ENCODE results near the gene SLC23A2. TPM values are rescaled to one million over a fixed set of nuclear protein-coding genes. Genes with fewer than 3 reads are reported as not detected.
A peak's percentile ranks its signal among the peaks of the same experiment; 100 is the strongest.
"Not testable (repeated sequence)": the region's sequence is repeated elsewhere in the genome, so short reads cannot be mapped to it uniquely, and the experiment has no call there.

The SLC23A2 gene
- total RNA-seq, 8 experiments from 2014 or later: 7.4 to 35.3 (median 15.4) TPM

GRCh38 chr20:5030348-5031205 is 29.3 kb upstream of the SLC23A2 start:
- ATAC-seq (replicated peaks in 6 of 8): no peak
- 62 to 89% (median 77%) methylated on average over 2 to 7 of the region's 10 CpGs; no CpG with 5 or more reads in 1 of the 10 experiments for WGBS, 10 experiments
- H3K4me1 ChIP-seq (replicated peaks in 1 of 2): no peaks in the 10 kb centered on the region
- in situ Hi-C loops (cut with MboI; ENCODE audit: low pct_unique_long_range_greater_than_20kb in 2 of 9, low sequenced_read_pairs in 9 of 9, unreplicated experiment in 9 of 9): no loop called here
- H3K4me3 ChIP-seq: no peak overlapping the region
- H3K27ac ChIP-seq: no peak overlapping the region

GRCh38 chr20:5028258-5029059 is 27.1 kb upstream of the SLC23A2 start:
- ATAC-seq (replicated peaks in 6 of 8); H3K27ac ChIP-seq; H3K4me1 ChIP-seq (replicated peaks in 1 of 2); in situ Hi-C loops (cut with MboI; ENCODE audit: low pct_unique_long_range_greater_than_20kb in 2 of 9, low sequenced_read_pairs in 9 of 9, unreplicated experiment in 9 of 9); H3K4me3 ChIP-seq: not testable (repeated sequence)
- 80 to 100% (median 94%) methylated on average over 1 to 2 of the region's 4 CpGs; no CpG with 5 or more reads in 3 of the 10 experiments for WGBS, 10 experiments

- no peak overlapping the region for H3K4me3 ChIP-seq
- in situ Hi-C loops (cut with MboI; ENCODE audit: low pct_unique_long_range_greater_than_20kb in 2 of 9, low sequenced_read_pairs in 9 of 9, unreplicated experiment in 9 of 9): no loop called here
- no peak for ATAC-seq (replicated peaks in 6 of 8)
- 84 to 100% (median 96%) methylated on average over 1 to 4 of the region's 4 CpGs; no CpG with 5 or more reads in 4 of the 10 experiments for WGBS, 10 experiments
- H3K27ac ChIP-seq: no peak overlapping the region
- H3K4me1 ChIP-seq (replicated peaks in 1 of 2): no peaks in the 10 kb centered on the region
These were observed 23.7 kb upstream of the SLC23A2 start for GRCh38 chr20:5024982-5025381.

- Histone ChIP-seq H3K27ac (no peak overlapping the region), H3K4me1 (replicated peaks in 1 of 2) (no peaks in the 10 kb centered on the region), H3K4me3 (no peak overlapping the region)
- 54 to 100% (median 96%) methylated on average over 1 to 6 of the region's 6 CpGs for WGBS, 10 experiments
- in situ Hi-C loops (cut with MboI; ENCODE audit: low pct_unique_long_range_greater_than_20kb in 2 of 9, low sequenced_read_pairs in 9 of 9, unreplicated experiment in 9 of 9): no loop called here
- ATAC-seq (replicated peaks in 6 of 8): no peak
These were observed 22.8 kb upstream of the SLC23A2 start for GRCh38 chr20:5024103-5024502.

GRCh38 chr20:5023171-5023570 is 21.9 kb upstream of the SLC23A2 start:
- WGBS, 10 experiments: 83 to 100% (median 100%) methylated on average over 1 to 4 of the region's 4 CpGs; no CpG with 5 or more reads in 2 of the 10 experiments
- H3K4me1 ChIP-seq (replicated peaks in 1 of 2); ATAC-seq (replicated peaks in 6 of 8); H3K27ac ChIP-seq; in situ Hi-C loops (cut with MboI; ENCODE audit: low pct_unique_long_range_greater_than_20kb in 2 of 9, low sequenced_read_pairs in 9 of 9, unreplicated experiment in 9 of 9); H3K4me3 ChIP-seq: not testable (repeated sequence)

GRCh38 chr20:5020760-5021159 is 19.4 kb upstream of the SLC23A2 start:
- in situ Hi-C loops (cut with MboI; ENCODE audit: low pct_unique_long_range_greater_than_20kb in 2 of 9, low sequenced_read_pairs in 9 of 9, unreplicated experiment in 9 of 9): no loop called here
- H3K27ac ChIP-seq: no peak overlapping the region
- 33 to 96% (median 89%) methylated on average over 1 to 4 of the region's 5 CpGs; no CpG with 5 or more reads in 4 of the 10 experiments for WGBS, 10 experiments
- no peak overlapping the region for H3K4me3 ChIP-seq
- H3K4me1 ChIP-seq (replicated peaks in 1 of 2): no peaks in the 10 kb centered on the region
- no peak for ATAC-seq (replicated peaks in 6 of 8)

GRCh38 chr20:5013682-5014447 is 12.6 kb upstream of the SLC23A2 start:
- no peak for ATAC-seq (replicated peaks in 6 of 8)
- H3K27ac ChIP-seq: no peak overlapping the region
- no peak overlapping the region for H3K4me3 ChIP-seq
- WGBS, 10 experiments: 42 to 100% (median 88%) methylated on average over 2 to 8 of the region's 8 CpGs; no CpG with 5 or more reads in 1 of the 10 experiments
- H3K4me1 ChIP-seq (replicated peaks in 1 of 2): no peaks in the 10 kb centered on the region
- in situ Hi-C loops (cut with MboI; ENCODE audit: low pct_unique_long_range_greater_than_20kb in 2 of 9, low sequenced_read_pairs in 9 of 9, unreplicated experiment in 9 of 9): no loop called here

GRCh38 chr20:5008759-5009158 is 7.4 kb upstream of the SLC23A2 start:
- no peak overlapping the region for H3K4me3 ChIP-seq
- WGBS, 10 experiments: 0 to 80% (median 64%) methylated on average over 1 to 5 of the region's 5 CpGs; no CpG with 5 or more reads in 2 of the 10 experiments
- no peaks in the 10 kb centered on the region for H3K4me1 ChIP-seq (replicated peaks in 1 of 2)
- in situ Hi-C loops (cut with MboI; ENCODE audit: low pct_unique_long_range_greater_than_20kb in 2 of 9, low sequenced_read_pairs in 9 of 9, unreplicated experiment in 9 of 9): no loop called here
- ATAC-seq (replicated peaks in 6 of 8): peak in 2 of 8 experiments; percentile 58 to 61
- H3K27ac ChIP-seq: no peak overlapping the region

- Histone ChIP-seq H3K27ac (no peak overlapping the region), H3K4me3 (no peak overlapping the region), H3K4me1 (replicated peaks in 1 of 2) (peaks cover 0 to 5% of the 10 kb centered on the region in 2 donors)
- no peak for ATAC-seq (replicated peaks in 6 of 8)
- 12 to 69% (median 55%) methylated on average over 1 to 4 of the region's 4 CpGs; no CpG with 5 or more reads in 1 of the 10 experiments for WGBS, 10 experiments
- in situ Hi-C loops (cut with MboI; ENCODE audit: low pct_unique_long_range_greater_than_20kb in 2 of 9, low sequenced_read_pairs in 9 of 9, unreplicated experiment in 9 of 9): no loop called here
These were observed 4.0 kb upstream of the SLC23A2 start for GRCh38 chr20:5005326-5005725.

- ATAC-seq (replicated peaks in 6 of 8); in situ Hi-C loops (cut with MboI; ENCODE audit: low pct_unique_long_range_greater_than_20kb in 2 of 9, low sequenced_read_pairs in 9 of 9, unreplicated experiment in 9 of 9); H3K27ac ChIP-seq; H3K4me1 ChIP-seq (replicated peaks in 1 of 2); H3K4me3 ChIP-seq: not testable (repeated sequence)
- 39 to 100% (median 86%) methylated on average over 1 to 8 of the region's 8 CpGs for WGBS, 10 experiments
These were observed 3.5 kb upstream of the SLC23A2 start for GRCh38 chr20:5004825-5005224.

- H3K27ac ChIP-seq: no peak overlapping the region
- H3K4me1 ChIP-seq (replicated peaks in 1 of 2): peaks cover 4 to 5% of the 10 kb centered on the region in 2 donors
- ATAC-seq (replicated peaks in 6 of 8): no peak
- in situ Hi-C loops (cut with MboI; ENCODE audit: low pct_unique_long_range_greater_than_20kb in 2 of 9, low sequenced_read_pairs in 9 of 9, unreplicated experiment in 9 of 9): no loop called here
- 0 to 100% (median 54%) methylated on average over 1 to 3 of the region's 3 CpGs for WGBS, 10 experiments
- H3K4me3 ChIP-seq: no peak overlapping the region
These were observed 2.3 kb upstream of the SLC23A2 start for GRCh38 chr20:5003626-5004025.

- in situ Hi-C loops (cut with MboI; ENCODE audit: low pct_unique_long_range_greater_than_20kb in 2 of 9, low sequenced_read_pairs in 9 of 9, unreplicated experiment in 9 of 9): no loop called here
- Histone ChIP-seq H3K4me3 (peak overlapping the region; percentile 51 to 98 (median 78)), H3K4me1 (replicated peaks in 1 of 2) (peaks cover 4 to 5% of the 10 kb centered on the region in 2 donors), H3K27ac (no peak overlapping the region)
- WGBS, 10 experiments: 0 to 50% (median 42%) methylated on average over 1 to 3 of the region's 5 CpGs; no CpG with 5 or more reads in 6 of the 10 experiments
- peak in 6 of 8 experiments; percentile 6 to 59 (median 20) for ATAC-seq (replicated peaks in 6 of 8)
These were observed 735 bp upstream of the SLC23A2 start for GRCh38 chr20:5002077-5002413.
